Right atrium auricular region (tissue), 2 donors: ENCODE results near the gene GRK5. TPM values are rescaled to one million over a fixed set of nuclear protein-coding genes. Genes with fewer than 3 reads are reported as not detected.

Experiments used
- DNase-seq: peaks from one replicate; pipeline ENCODE4 v3.0.0-alpha.2; 2019; ENCODE audit warnings: low spot score
- H3K27ac ChIP-seq, 2 donors: fragments of 200-600 bp; sonication (generic); 1 replicate in 1 of 2; 2 replicates in 1 of 2; pipeline ENCODE4 v1.5.1; 2016 to 2019
- H3K27me3 ChIP-seq, 2 donors: fragments of 200-600 bp; sonication (generic); one replicate each; pipeline versions ENCODE4 v1.5.1 to v1.6.0; 2017 to 2019
- H3K36me3 ChIP-seq: fragments of 200-600 bp; sonication (generic); one replicate; pipeline ENCODE4 v1.5.1; 2016
- H3K4me1 ChIP-seq, 2 donors: fragments of 200-600 bp; sonication (generic); one replicate each; pipeline versions ENCODE4 v1.5.1 to v1.6.0; 2017 to 2019
- H3K4me3 ChIP-seq, 2 donors: fragments of 200-600 bp; sonication (generic); 1 replicate in 1 of 2; 2 replicates in 1 of 2; pipeline ENCODE4 v1.5.1; 2017 to 2019; ENCODE audit warnings: mild to moderate bottlenecking in 1 of 2, moderate library complexity in 1 of 2
- H3K9me3 ChIP-seq, 2 donors: fragments of 200-600 bp; sonication (generic); one replicate each; pipeline ENCODE4 v1.5.1; 2019
- total RNA-seq, 2 donors: library from RNA; depleted of rRNA; stranded (reverse); fragments of >200 nt; gene quantifications; one replicate each; pipeline ENCODE4 v1.1.0, GENCODE V29; 2016
- TF ChIP-seq, protein P1 (sequence below), 2 donors: fragments of 200-600 bp; sonication (generic); IDR thresholded peaks; one replicate each; pipeline ENCODE4 v1.5.1; 2019; ENCODE audit warnings: antibody characterized with exemption in 2 of 2

The GRK5 gene
- total RNA-seq, 2 donors from 2014 or later: 19.2 to 53.8 TPM

GRCh38 chr10:119413471-119414080 lies 206.2 kb downstream of the GRK5 start:
- Histone ChIP-seq H3K36me3 (no peaks in the 10 kb centered on the region), H3K27ac (peak overlapping the region; percentile 65 to 68), H3K27me3 (no peaks in the 10 kb centered on the region), H3K4me1 (peaks cover 0 to 69% of the 10 kb centered on the region in 2 donors), H3K9me3 (no peaks in the 10 kb centered on the region), H3K4me3 (no peak overlapping the region)
- DNase-seq: no peak
- TF ChIP-seq, protein P1, sequence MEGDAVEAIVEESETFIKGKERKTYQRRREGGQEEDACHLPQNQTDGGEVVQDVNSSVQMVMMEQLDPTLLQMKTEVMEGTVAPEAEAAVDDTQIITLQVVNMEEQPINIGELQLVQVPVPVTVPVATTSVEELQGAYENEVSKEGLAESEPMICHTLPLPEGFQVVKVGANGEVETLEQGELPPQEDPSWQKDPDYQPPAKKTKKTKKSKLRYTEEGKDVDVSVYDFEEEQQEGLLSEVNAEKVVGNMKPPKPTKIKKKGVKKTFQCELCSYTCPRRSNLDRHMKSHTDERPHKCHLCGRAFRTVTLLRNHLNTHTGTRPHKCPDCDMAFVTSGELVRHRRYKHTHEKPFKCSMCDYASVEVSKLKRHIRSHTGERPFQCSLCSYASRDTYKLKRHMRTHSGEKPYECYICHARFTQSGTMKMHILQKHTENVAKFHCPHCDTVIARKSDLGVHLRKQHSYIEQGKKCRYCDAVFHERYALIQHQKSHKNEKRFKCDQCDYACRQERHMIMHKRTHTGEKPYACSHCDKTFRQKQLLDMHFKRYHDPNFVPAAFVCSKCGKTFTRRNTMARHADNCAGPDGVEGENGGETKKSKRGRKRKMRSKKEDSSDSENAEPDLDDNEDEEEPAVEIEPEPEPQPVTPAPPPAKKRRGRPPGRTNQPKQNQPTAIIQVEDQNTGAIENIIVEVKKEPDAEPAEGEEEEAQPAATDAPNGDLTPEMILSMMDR (IDR thresholded peaks at IDR 0.05): no peak

GRCh38 chr10:119414081-119414611 lies 206.8 kb downstream of the GRK5 start:
- Histone ChIP-seq H3K4me1 (peaks cover 0 to 63% of the 10 kb centered on the region in 2 donors), H3K27ac (peak overlapping the region; percentile 65 to 68), H3K36me3 (no peaks in the 10 kb centered on the region), H3K4me3 (no peak overlapping the region), H3K9me3 (no peaks in the 10 kb centered on the region), H3K27me3 (no peaks in the 10 kb centered on the region)
- DNase-seq: no peak
- TF ChIP-seq, protein P1 (IDR thresholded peaks at IDR 0.05): no peak

DNA sequence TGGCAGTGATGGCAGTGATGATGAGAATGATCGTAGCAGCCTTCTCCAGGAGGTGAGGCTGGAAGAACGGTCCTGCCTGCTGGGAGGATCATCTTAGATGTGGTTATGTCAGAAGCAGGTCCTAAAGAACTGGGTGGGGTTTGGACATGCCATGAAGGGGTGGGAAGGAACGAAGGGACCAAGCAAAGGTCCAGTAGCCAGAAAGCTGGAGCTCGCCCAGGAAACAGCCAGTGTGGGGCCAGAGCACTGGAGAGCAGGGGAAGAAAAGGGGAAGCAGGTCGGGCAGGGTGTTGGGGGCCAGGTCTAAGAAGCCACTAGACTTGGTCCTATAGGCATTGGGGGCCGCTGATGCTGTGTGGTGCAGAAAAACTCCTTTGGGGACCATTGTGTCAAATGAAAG lies 207.8 kb downstream of the GRK5 start:
- H3K36me3 ChIP-seq: no peaks in the 10 kb centered on the region
- TF ChIP-seq, protein P1 (IDR thresholded peaks at IDR 0.05): no peak
- no peaks in the 10 kb centered on the region for H3K9me3 ChIP-seq
- H3K4me3 ChIP-seq: no peak overlapping the region
- no peaks in the 10 kb centered on the region for H3K27me3 ChIP-seq
- peak overlapping the region; percentile 39 to 54 for H3K27ac ChIP-seq
- peaks cover 0 to 55% of the 10 kb centered on the region in 2 donors for H3K4me1 ChIP-seq
- DNase-seq: no peak

DNA sequence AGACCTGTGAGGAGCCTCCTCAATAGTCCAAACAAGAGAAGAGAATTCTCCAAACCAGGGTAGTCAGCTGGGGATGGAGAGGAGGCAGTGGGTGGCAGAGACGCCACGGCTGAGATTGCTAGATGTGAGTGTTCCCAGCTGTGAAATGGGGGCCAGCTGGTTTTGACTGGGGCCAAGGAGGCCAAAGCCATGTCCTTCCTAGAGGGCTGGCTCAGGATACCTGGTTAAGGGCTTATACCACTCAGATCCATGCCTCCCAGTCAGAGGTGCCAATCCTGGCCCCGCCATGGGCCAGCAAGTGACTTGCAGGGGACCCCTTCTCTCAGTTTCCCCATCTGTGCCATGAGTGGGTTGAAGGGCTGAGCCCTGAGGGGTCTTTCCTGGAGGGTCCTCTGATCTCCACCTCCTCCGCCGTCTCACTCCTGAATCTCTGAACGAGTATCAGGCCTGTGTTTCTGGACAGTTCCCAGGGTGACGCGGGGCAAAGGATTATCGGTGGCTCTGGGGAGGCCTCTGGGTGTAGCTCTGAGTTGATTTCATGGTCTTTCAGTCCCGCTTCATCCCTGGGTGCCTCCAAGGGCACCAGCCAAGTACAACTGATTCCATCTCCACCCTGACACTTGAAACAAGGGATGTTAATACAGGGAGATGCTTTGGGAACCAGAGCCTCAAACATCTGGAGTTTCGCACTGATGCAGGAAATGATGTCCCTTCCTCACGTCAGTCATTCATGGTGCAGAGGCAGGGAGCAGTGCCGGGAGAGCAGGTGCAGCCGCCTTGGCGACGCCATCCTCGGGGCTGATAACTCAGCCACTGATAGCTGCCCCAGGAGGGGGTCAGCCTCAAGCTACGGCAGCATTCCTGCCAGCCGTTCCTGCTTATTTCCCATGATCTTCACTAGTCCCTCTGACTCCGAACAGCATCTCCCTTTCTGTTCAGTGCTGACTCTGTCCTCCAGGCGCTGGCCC lies 208.4 kb downstream of the GRK5 start:
- TF ChIP-seq, protein P1 (IDR thresholded peaks at IDR 0.05): no peak
- H3K27me3 ChIP-seq: no peaks in the 10 kb centered on the region
- DNase-seq: no peak
- H3K27ac ChIP-seq: peak overlapping the region; percentile 39 to 54
- H3K4me1 ChIP-seq: peaks cover 0 to 50% of the 10 kb centered on the region in 2 donors
- H3K36me3 ChIP-seq: no peaks in the 10 kb centered on the region
- no peak overlapping the region for H3K4me3 ChIP-seq
- H3K9me3 ChIP-seq: no peaks in the 10 kb centered on the region

- TF ChIP-seq, protein P1 (IDR thresholded peaks at IDR 0.05): peak; percentile 60 to 79
- H3K4me1 ChIP-seq: peaks cover 0 to 56% of the 10 kb centered on the region in 2 donors
- no peak for DNase-seq
Observed at GRCh38 chr10:119416855-119417254, 209.5 kb downstream of the GRK5 start.

More at GRCh38 chr10:119416855-119417254, 209.5 kb downstream of the GRK5 start:
- Histone ChIP-seq H3K27ac (peak overlapping the region; percentile 24 to 54), H3K36me3 (no peaks in the 10 kb centered on the region), H3K4me3 (no peak overlapping the region), H3K9me3 (no peaks in the 10 kb centered on the region), H3K27me3 (no peaks in the 10 kb centered on the region)
